NCI-H187 (cell line): ENCODE data around the gene IL16.

ENCODE experiments used
- DNase-seq, 2 experiments: peaks; one replicate each; lab custom pipeline; 2025; lab: John Stamatoyannopoulos, UW

IL16 gene

GRCh38 chr15:81209635-81210034 lies 13.0 kb downstream of the IL16 start:
- DNase-seq, result no peak

GRCh38 chr15:81211376-81211775 lies 14.7 kb downstream of the IL16 start:
- no peak for DNase-seq

- no peak for DNase-seq
Measured at GRCh38 chr15:81213982-81214381, 17.3 kb downstream of the IL16 start.

GRCh38 chr15:81215531-81215930 lies 18.9 kb downstream of the IL16 start:
- DNase-seq, result no peak

GRCh38 chr15:81215983-81216382 lies 19.3 kb downstream of the IL16 start:
- no peak for DNase-seq

GRCh38 chr15:81216422-81216821 lies 19.7 kb downstream of the IL16 start:
- DNase-seq, result no peak

- no peak for DNase-seq
Measured at GRCh38 chr15:81221449-81221848, 24.8 kb downstream of the IL16 start.

- DNase-seq, result no peak
Measured at GRCh38 chr15:81222007-81222406, 25.3 kb downstream of the IL16 start.

GRCh38 chr15:81223346-81223971 lies 26.8 kb downstream of the IL16 start:
- no peak for DNase-seq

GRCh38 chr15:81224232-81224631 lies 27.6 kb downstream of the IL16 start:
- no peak for DNase-seq

GRCh38 chr15:81225161-81225671 lies 28.5 kb downstream of the IL16 start:
- no peak for DNase-seq

- DNase-seq, result no peak
Measured at GRCh38 chr15:81227716-81228115, 31.0 kb downstream of the IL16 start.

- no peak for DNase-seq
Measured at GRCh38 chr15:81229586-81229985, 32.9 kb downstream of the IL16 start.

- DNase-seq, result no peak
Measured at GRCh38 chr15:81235276-81236123, 38.8 kb downstream of the IL16 start.

GRCh38 chr15:81239190-81239589 lies 42.5 kb downstream of the IL16 start:
- no peak for DNase-seq

- no peak for DNase-seq
Measured at GRCh38 chr15:81242778-81243177, 46.1 kb downstream of the IL16 start.

GRCh38 chr15:81244306-81244705 lies 47.6 kb downstream of the IL16 start:
- no peak for DNase-seq

GRCh38 chr15:81253846-81254245 lies 57.2 kb downstream of the IL16 start:
- no peak for DNase-seq

GRCh38 chr15:81254277-81254915 lies 57.7 kb downstream of the IL16 start:
- no peak for DNase-seq

- no peak for DNase-seq
Measured at GRCh38 chr15:81254916-81255290, 58.2 kb downstream of the IL16 start.

GRCh38 chr15:81255315-81255957 lies 58.8 kb downstream of the IL16 start:
- no peak for DNase-seq

- no peak for DNase-seq
Measured at GRCh38 chr15:81255958-81256320, 59.3 kb downstream of the IL16 start.

- no peak for DNase-seq
Measured at GRCh38 chr15:81256916-81257315, 60.2 kb downstream of the IL16 start.
